GM19468 (cell line): Measurements from ENCODE around the gene SLC25A26.
"Not testable (repeated sequence)": the region's sequence is repeated elsewhere in the genome, so short reads cannot be mapped to it uniquely, and the experiment has no call there.

Source experiments
- ATAC-seq: cut with Tn5 transposase; IDR thresholded peaks from one replicate; pipeline ENCODE4 v1.9.1; 2021; ENCODE audit warnings: mild to moderate bottlenecking, moderate library complexity, moderate number of reproducible peaks; ENCODE audit not compliant: unreplicated experiment; ENCODE audit errors: extremely low read depth

SLC25A26 gene

GRCh38 chr3:66421893-66422292, 201.1 kb downstream of the SLC25A26 start:
- ATAC-seq = not testable (repeated sequence)

- ATAC-seq = no peak
Measured at GRCh38 chr3:66423791-66424190, 203.0 kb downstream of the SLC25A26 start.

GRCh38 chr3:66425032-66425431, 204.2 kb downstream of the SLC25A26 start:
- ATAC-seq = no peak

GRCh38 chr3:66425576-66426114, 204.8 kb downstream of the SLC25A26 start:
- ATAC-seq = no peak

GRCh38 chr3:66426135-66426534, 205.3 kb downstream of the SLC25A26 start:
- no peak for ATAC-seq

GRCh38 chr3:66427352-66427751, 206.6 kb downstream of the SLC25A26 start:
- no peak for ATAC-seq

- no peak for ATAC-seq
Measured at GRCh38 chr3:66427951-66428474, 207.2 kb downstream of the SLC25A26 start.
